ENCODE measurements around the gene UNKL. TPM values are rescaled to one million over a fixed set of nuclear protein-coding genes. Genes with fewer than 3 reads are reported as not detected.

UNKL gene
- polyA plus RNA-seq, 1 experiment, result 15.4 TPM

- ChIA-PET CTCF (interaction anchor here (0.6 to 2.8 kb wide), 11 partner anchors 9 to 1024 kb away, joined by 3 to 20 read pairs (median 4); no protein-coding TSS in a partner anchor), POLR2A (no interaction called here)
- Histone ChIP-seq H3K4me3 (ENCODE audit: low read depth, low read length) (no peak overlapping the region), H3K36me3 (ENCODE audit: control insufficient read depth, insufficient read depth, low read length) (peaks cover 37% of the 10 kb centered on the region), H3K27me3 (ENCODE audit: control insufficient read depth, insufficient read depth, low read length) (no peaks in the 10 kb centered on the region)
- no peak for DNase-seq (ENCODE audit: low read depth)
- TF ChIP-seq, protein P1, sequence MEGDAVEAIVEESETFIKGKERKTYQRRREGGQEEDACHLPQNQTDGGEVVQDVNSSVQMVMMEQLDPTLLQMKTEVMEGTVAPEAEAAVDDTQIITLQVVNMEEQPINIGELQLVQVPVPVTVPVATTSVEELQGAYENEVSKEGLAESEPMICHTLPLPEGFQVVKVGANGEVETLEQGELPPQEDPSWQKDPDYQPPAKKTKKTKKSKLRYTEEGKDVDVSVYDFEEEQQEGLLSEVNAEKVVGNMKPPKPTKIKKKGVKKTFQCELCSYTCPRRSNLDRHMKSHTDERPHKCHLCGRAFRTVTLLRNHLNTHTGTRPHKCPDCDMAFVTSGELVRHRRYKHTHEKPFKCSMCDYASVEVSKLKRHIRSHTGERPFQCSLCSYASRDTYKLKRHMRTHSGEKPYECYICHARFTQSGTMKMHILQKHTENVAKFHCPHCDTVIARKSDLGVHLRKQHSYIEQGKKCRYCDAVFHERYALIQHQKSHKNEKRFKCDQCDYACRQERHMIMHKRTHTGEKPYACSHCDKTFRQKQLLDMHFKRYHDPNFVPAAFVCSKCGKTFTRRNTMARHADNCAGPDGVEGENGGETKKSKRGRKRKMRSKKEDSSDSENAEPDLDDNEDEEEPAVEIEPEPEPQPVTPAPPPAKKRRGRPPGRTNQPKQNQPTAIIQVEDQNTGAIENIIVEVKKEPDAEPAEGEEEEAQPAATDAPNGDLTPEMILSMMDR (IDR thresholded peaks at IDR 0.05; ENCODE audit: insufficient read depth, low read depth, low read length), result no peak
Observed at GRCh38 chr16:1362807-1363206, 51.7 kb downstream of the UNKL start.

- ChIA-PET POLR2A (no interaction called here), CTCF (interaction anchor here (1.4 kb wide), 1 partner anchor 16 kb away, joined by 4 read pairs; no protein-coding TSS in a partner anchor)
- Histone ChIP-seq H3K36me3 (ENCODE audit: control insufficient read depth, insufficient read depth, low read length) (peaks cover 32% of the 10 kb centered on the region), H3K4me3 (ENCODE audit: low read depth, low read length) (no peak overlapping the region), H3K27me3 (ENCODE audit: control insufficient read depth, insufficient read depth, low read length) (no peaks in the 10 kb centered on the region)
- TF ChIP-seq, protein P1 (IDR thresholded peaks at IDR 0.05; ENCODE audit: insufficient read depth, low read depth, low read length), result no peak
- no peak for DNase-seq (ENCODE audit: low read depth)
Observed at GRCh38 chr16:1361685-1362360, 52.7 kb downstream of the UNKL start.

DNA sequence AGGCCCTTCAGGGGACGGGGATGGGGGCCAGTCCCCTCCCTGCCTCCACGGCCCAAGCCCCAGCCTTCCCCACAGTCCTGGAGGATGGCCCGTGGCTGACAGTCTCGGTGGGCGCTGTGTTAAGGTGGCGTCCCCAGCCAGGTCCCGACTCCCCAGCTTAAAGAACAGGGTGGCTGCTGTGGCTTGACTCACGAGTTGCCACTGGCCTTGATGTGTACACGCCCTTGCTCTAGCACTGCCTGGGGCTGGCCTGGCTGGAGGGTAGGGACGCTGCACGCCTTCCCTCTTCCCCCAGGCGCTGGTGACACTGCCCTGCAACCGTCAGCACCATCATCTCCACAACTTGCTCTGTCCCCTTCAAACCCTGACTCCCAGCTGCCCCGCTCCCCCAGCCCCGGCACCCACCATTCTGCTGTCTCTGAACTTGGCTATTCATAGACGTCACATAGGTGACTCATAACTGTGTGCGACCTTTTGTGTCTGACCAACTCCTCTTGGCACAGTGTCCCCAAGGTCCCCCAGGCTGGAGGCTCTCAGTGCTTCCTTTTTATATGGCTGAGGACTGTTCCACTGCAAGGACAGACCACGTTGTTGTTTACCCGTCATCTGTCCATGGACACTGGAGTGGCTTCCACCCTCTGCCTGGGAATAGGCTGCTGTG lies 56.5 kb downstream of the UNKL start:
- Histone ChIP-seq H3K36me3 (ENCODE audit: control insufficient read depth, insufficient read depth, low read length) (peaks cover 16% of the 10 kb centered on the region), H3K27me3 (ENCODE audit: control insufficient read depth, insufficient read depth, low read length) (no peaks in the 10 kb centered on the region), H3K4me3 (ENCODE audit: low read depth, low read length) (no peak overlapping the region)
- TF ChIP-seq, protein P1 (IDR thresholded peaks at IDR 0.05; ENCODE audit: insufficient read depth, low read depth, low read length), result no peak
- ChIA-PET CTCF (no interaction called here), POLR2A (no interaction called here)
- DNase-seq (ENCODE audit: low read depth), result no peak

DNA sequence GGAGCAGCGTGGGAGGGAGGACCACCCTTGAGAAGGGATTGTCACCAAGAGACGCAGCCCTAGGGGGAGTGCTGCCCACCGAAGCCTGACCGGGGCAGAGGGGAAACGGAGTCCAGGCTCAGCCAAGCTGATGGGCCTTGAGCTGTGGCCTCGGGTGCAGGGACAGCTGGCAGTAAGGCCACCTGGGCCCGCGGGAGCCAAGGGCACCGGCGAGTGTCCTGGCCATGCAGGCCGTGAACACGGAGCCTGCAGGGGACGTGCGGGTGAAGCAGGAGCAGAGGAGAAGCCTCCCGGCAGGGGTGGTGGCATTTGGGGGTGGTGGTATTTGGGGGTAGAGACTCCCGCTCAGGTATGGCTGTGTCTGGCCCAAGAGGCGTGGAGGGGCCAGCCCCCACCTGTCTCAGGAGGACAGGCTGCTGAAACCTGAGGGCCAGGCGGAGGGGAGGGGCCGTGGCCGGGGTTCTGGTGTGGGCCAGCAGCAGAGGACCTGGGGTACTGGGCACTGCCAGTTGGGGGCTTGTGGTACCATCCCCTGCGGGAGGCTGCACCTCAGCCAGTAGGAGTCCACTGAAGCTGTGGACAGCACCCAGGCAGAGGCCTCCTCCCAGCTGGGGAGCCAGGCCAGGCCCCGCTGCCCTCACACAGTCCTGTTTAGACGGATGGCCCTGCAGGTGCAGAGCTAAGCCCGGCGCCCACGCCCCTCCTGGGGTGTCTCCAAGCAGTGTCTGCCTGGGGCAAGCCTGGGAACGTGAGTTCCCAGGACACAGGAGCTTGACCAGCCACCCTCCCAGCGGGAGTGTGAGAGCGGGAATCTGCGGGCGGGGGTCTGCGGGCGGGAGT lies 58.2 kb downstream of the UNKL start:
- POLR2A ChIA-PET, result no interaction called here
- CTCF ChIA-PET, result interaction anchor here (0.7 kb wide), 1 partner anchor 9 kb away, joined by 3 read pairs; no protein-coding TSS in a partner anchor
- no peaks in the 10 kb centered on the region for H3K27me3 ChIP-seq (ENCODE audit: control insufficient read depth, insufficient read depth, low read length)
- TF ChIP-seq, protein P1 (IDR thresholded peaks at IDR 0.05; ENCODE audit: insufficient read depth, low read depth, low read length), result no peak
- H3K4me3 ChIP-seq (ENCODE audit: low read depth, low read length), result no peak overlapping the region
- DNase-seq (ENCODE audit: low read depth), result no peak
- H3K36me3 ChIP-seq (ENCODE audit: control insufficient read depth, insufficient read depth, low read length), result peaks cover 3% of the 10 kb centered on the region

- CTCF ChIA-PET, result no interaction called here
- H3K27me3 ChIP-seq (ENCODE audit: control insufficient read depth, insufficient read depth, low read length), result no peaks in the 10 kb centered on the region
- TF ChIP-seq, protein P1 (IDR thresholded peaks at IDR 0.05; ENCODE audit: insufficient read depth, low read depth, low read length), result no peak
- H3K36me3 ChIP-seq (ENCODE audit: control insufficient read depth, insufficient read depth, low read length), result peaks cover under 1% of the 10 kb centered on the region
- no peak overlapping the region for H3K4me3 ChIP-seq (ENCODE audit: low read depth, low read length)
- DNase-seq (ENCODE audit: low read depth), result no peak
- POLR2A ChIA-PET, result no interaction called here
Observed at GRCh38 chr16:1355591-1355990, 58.9 kb downstream of the UNKL start.
